GM12874 (cell line): Measurements from ENCODE around the gene DCANP1.

Experiments
- CTCF ChIP-seq: IDR thresholded peaks from 2 replicates; pipeline ENCODE4 v1.5.1; 2011; ENCODE audit warnings: low read depth, mild to moderate bottlenecking, control low read depth, low read length, moderate library complexity; ENCODE audit not compliant: insufficient read depth

Gene DCANP1

GRCh38 chr5:135484674-135485086, 37.5 kb upstream of the DCANP1 start:
- TF ChIP-seq CTCF: no peak

GRCh38 chr5:135483254-135483653, 36.1 kb upstream of the DCANP1 start:
- TF ChIP-seq CTCF: no peak

GRCh38 chr5:135482381-135482933, 35.3 kb upstream of the DCANP1 start:
- no peak for TF ChIP-seq CTCF

- TF ChIP-seq CTCF: no peak
Observed at GRCh38 chr5:135481909-135482311, 34.8 kb upstream of the DCANP1 start.

- TF ChIP-seq CTCF: no peak
Observed at GRCh38 chr5:135481387-135481786, 34.2 kb upstream of the DCANP1 start.

- TF ChIP-seq CTCF: no peak
Observed at GRCh38 chr5:135480511-135480910, 33.4 kb upstream of the DCANP1 start.

GRCh38 chr5:135478938-135479337, 31.8 kb upstream of the DCANP1 start:
- no peak for TF ChIP-seq CTCF

GRCh38 chr5:135477613-135478066, 30.5 kb upstream of the DCANP1 start:
- no peak for TF ChIP-seq CTCF
